Gastroesophageal sphincter (tissue), 3 donors: ENCODE data around the gene PODN.

Experiments
- CTCF ChIP-seq, 4 experiments: fragments of 200-600 bp in 2 of 4; fragments of 450-650 bp in 2 of 4; sonication (generic) in 1 of 4; IDR thresholded peaks; one replicate each; pipeline ENCODE4 v1.5.1; 2017 to 2019; ENCODE audit warnings: antibody characterized with exemption in 4 of 4, mild to moderate bottlenecking in 2 of 4, moderate library complexity in 2 of 4
- EP300 ChIP-seq: sonication (generic); formaldehyde crosslinking; IDR thresholded peaks from one replicate; pipeline ENCODE4 v1.6.1; 2017; ENCODE audit warnings: antibody characterized with exemption, mild to moderate bottlenecking
- POLR2AphosphoS5 ChIP-seq: sonication (generic); formaldehyde crosslinking; IDR thresholded peaks from one replicate; pipeline ENCODE4 v1.6.1; 2017; ENCODE audit warnings: antibody characterized with exemption

GRCh38 chr1:53112861-53113260 lies 50.8 kb downstream of the PODN start:
- TF ChIP-seq POLR2AphosphoS5 = no peak
- no peak for TF ChIP-seq CTCF (IDR thresholded peaks at IDR 0.05)
- no peak for TF ChIP-seq EP300
